Transverse colon (tissue), 4 donors: ENCODE results near the gene IL15RA. TPM values are rescaled to one million over a fixed set of nuclear protein-coding genes. Genes with fewer than 3 reads are reported as not detected.
"Not testable (repeated sequence)": the region's sequence is repeated elsewhere in the genome, so short reads cannot be mapped to it uniquely, and the experiment has no call there.

Experiments
- DNase-seq: peaks from one replicate; pipeline ENCODE4 v3.0.0-alpha.2; 2019
- H3K27ac ChIP-seq, 4 donors: fragments of 200-600 bp; sonication (generic); 2 replicates each; pipeline ENCODE4 v1.5.1; 2016 to 2018; ENCODE audit warnings: inconsistent platforms in 4 of 4
- H3K27me3 ChIP-seq: fragments of 200-600 bp; sonication (generic); 2 replicates; pipeline ENCODE4 v1.5.1; 2017; ENCODE audit warnings: inconsistent platforms
- H3K36me3 ChIP-seq, 4 donors: fragments of 200-600 bp; sonication (generic); 2 replicates each; pipeline ENCODE4 v1.5.1; 2017 to 2019; ENCODE audit warnings: inconsistent platforms in 4 of 4
- H3K4me1 ChIP-seq, 4 donors: fragments of 200-600 bp; sonication (generic); 2 replicates each; pipeline ENCODE4 v1.5.1; 2017 to 2020; ENCODE audit warnings: inconsistent platforms in 4 of 4
- H3K4me3 ChIP-seq, 4 donors: fragments of 200-600 bp; sonication (generic); 1 replicate in 1 of 4; 2 replicates in 3 of 4; pipeline versions ENCODE4 v1.5.1 to v1.6.1; 2017 to 2019; ENCODE audit warnings: inconsistent platforms in 4 of 4
- H3K9me3 ChIP-seq, 2 donors: fragments of 200-600 bp; sonication (generic); 2 replicates each; pipeline ENCODE4 v1.5.1; 2017 to 2019; ENCODE audit warnings: inconsistent platforms in 2 of 2
- CTCF ChIP-seq, 5 experiments: fragments of 200-600 bp in 3 of 5; fragments of 450-650 bp in 2 of 5; sonication (generic) in 3 of 5; IDR thresholded peaks; 1 replicate in 2 of 5; 2 replicates in 3 of 5; pipeline ENCODE4 v1.5.1; 2016 to 2017; ENCODE audit warnings: antibody characterized with exemption in 5 of 5, inconsistent platforms in 3 of 5, mild to moderate bottlenecking in 2 of 5, moderate library complexity in 1 of 5
- EP300 ChIP-seq: sonication (generic); formaldehyde crosslinking; IDR thresholded peaks from one replicate; pipeline ENCODE4 v1.6.1; 2017; ENCODE audit warnings: antibody characterized with exemption, low read depth
- POLR2A ChIP-seq: fragments of 450-650 bp; IDR thresholded peaks from one replicate; pipeline ENCODE4 v1.6.1; 2016; ENCODE audit warnings: antibody characterized with exemption, mild to moderate bottlenecking, moderate library complexity
- POLR2AphosphoS5 ChIP-seq, 3 donors: sonication (generic); formaldehyde crosslinking; IDR thresholded peaks; one replicate each; pipeline ENCODE4 v1.6.1; 2016; ENCODE audit warnings: antibody characterized with exemption in 3 of 3
- WGBS, 2 donors: methylation state at CpG; one replicate each; pipeline ENCODE4 v1.1.5; 2018; ENCODE audit warnings: low coverage in 1 of 2; 5-methylcytosine and 5-hydroxymethylcytosine counted together
- in situ Hi-C, 4 donors: fragments of 200-750 bp; cut with MboI; loops; one replicate each; pipeline versions ENCODE4 v1.15.0 to v1.15.1; 2017; ENCODE audit warnings: low sequenced_read_pairs in 3 of 4, low pct_ligation_motif_present in 1 of 4, low pct_unique_long_range_greater_than_20kb in 1 of 4
- intact Hi-C: fragments of 100-400 bp; cut with DNase I; formaldehyde crosslinking; loops from one replicate; pipeline ENCODE4 v1.15.1; 2023; ENCODE audit warnings: low total_unique reads
- total RNA-seq, 4 donors: library from RNA; depleted of rRNA; stranded (reverse); fragments of >200 nt; gene quantifications; one replicate each; pipeline ENCODE4 v1.1.0, GENCODE V29; 2016

Gene IL15RA
- total RNA-seq, 4 donors from 2014 or later: 3.7 to 58.1 (median 24.6) TPM

GRCh38 chr10:5913736-5914135, 63.6 kb downstream of the IL15RA start:
- H3K4me3 ChIP-seq: no peak overlapping the region
- no peaks in the 10 kb centered on the region for H3K9me3 ChIP-seq
- no peak for TF ChIP-seq POLR2A
- TF ChIP-seq EP300: no peak
- no peak for TF ChIP-seq CTCF (IDR thresholded peaks at IDR 0.05)
- no peaks in the 10 kb centered on the region for H3K4me1 ChIP-seq
- 81 to 82% methylated on average over 3 to 4 of the region's 4 CpGs for WGBS, 2 donors
- no peak for DNase-seq
- no peaks in the 10 kb centered on the region for H3K27me3 ChIP-seq
- intact Hi-C loops: no loop called here
- in situ Hi-C loops: no loop called here
- peak overlapping the region in 1 of 4 donors; percentile 27 for H3K27ac ChIP-seq
- peaks cover 0 to 90% (median 38%) of the 10 kb centered on the region in 4 donors for H3K36me3 ChIP-seq

GRCh38 chr10:5911670-5912069, 65.7 kb downstream of the IL15RA start:
- in situ Hi-C loops (no loop called here), intact Hi-C loops (no loop called here)
- TF ChIP-seq EP300: no peak
- no peak for TF ChIP-seq POLR2AphosphoS5 (IDR thresholded peaks at IDR 0.05)
- TF ChIP-seq POLR2A: no peak
- TF ChIP-seq CTCF (IDR thresholded peaks at IDR 0.05): no peak
- H3K27ac ChIP-seq: no peak overlapping the region
- no peaks in the 10 kb centered on the region for H3K4me1 ChIP-seq
- no peaks in the 10 kb centered on the region for H3K27me3 ChIP-seq
- H3K4me3 ChIP-seq: no peak overlapping the region
- peaks cover 0 to 70% (median 32%) of the 10 kb centered on the region in 4 donors for H3K36me3 ChIP-seq
- WGBS, 2 donors: 88 to 95% methylated on average over 2 to 4 of the region's 4 CpGs
- DNase-seq: no peak
- no peaks in the 10 kb centered on the region for H3K9me3 ChIP-seq

GRCh38 chr10:5910323-5911100, 66.8 kb downstream of the IL15RA start:
- no peak overlapping the region for H3K4me3 ChIP-seq
- in situ Hi-C loops: no loop called here
- H3K9me3 ChIP-seq: no peaks in the 10 kb centered on the region
- peaks cover 0 to 66% (median 27%) of the 10 kb centered on the region in 4 donors for H3K36me3 ChIP-seq
- intact Hi-C loops: no loop called here
- WGBS, 2 donors: 81 to 88% methylated on average over 1 to 18 of the region's 18 CpGs
- H3K27ac ChIP-seq: peak overlapping the region in 2 of 4 donors; percentile 7 to 29
- no peak for DNase-seq
- H3K4me1 ChIP-seq: no peaks in the 10 kb centered on the region
- TF ChIP-seq EP300 (no peak), POLR2AphosphoS5 (IDR thresholded peaks at IDR 0.05) (peak in 1 of 3 donors; percentile 12)
- H3K27me3 ChIP-seq: no peaks in the 10 kb centered on the region

DNA sequence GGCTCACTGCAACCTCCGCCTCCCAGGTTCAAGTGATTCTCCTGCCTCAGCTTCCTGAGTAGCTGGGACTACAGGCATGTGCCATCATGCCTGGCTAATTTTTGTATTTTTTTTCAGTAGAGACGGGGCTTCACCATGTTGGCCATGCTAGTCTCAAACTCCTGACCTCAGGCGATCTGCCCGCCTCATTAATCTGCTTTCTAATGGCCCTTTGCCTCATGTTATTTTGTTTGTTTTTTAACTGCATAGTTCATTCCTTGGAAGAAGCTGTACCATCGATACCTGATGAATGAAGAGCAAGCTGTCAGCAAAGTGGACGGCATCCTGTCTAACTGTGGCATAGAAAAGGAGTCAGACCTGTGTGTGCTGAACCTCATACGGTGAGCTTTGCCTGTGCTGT, 68.7 kb downstream of the IL15RA start:
- H3K4me3 ChIP-seq, DNase-seq, H3K9me3 ChIP-seq, in situ Hi-C loops, intact Hi-C loops, H3K27ac ChIP-seq, H3K4me1 ChIP-seq, H3K27me3 ChIP-seq: not testable (repeated sequence)
- 94 to 96% methylated on average over 4 to 7 of the region's 7 CpGs for WGBS, 2 donors
- H3K36me3 ChIP-seq: peaks cover 0 to 47% (median 19%) of the 10 kb centered on the region in 4 donors

- no peaks in the 10 kb centered on the region for H3K4me1 ChIP-seq
- no peak for TF ChIP-seq POLR2AphosphoS5 (IDR thresholded peaks at IDR 0.05)
- no peak for TF ChIP-seq CTCF (IDR thresholded peaks at IDR 0.05)
- no peak for TF ChIP-seq EP300
- no peak for TF ChIP-seq POLR2A
- H3K36me3 ChIP-seq: peaks cover 0 to 36% (median 16%) of the 10 kb centered on the region in 4 donors
- no peak for DNase-seq
- no peaks in the 10 kb centered on the region for H3K9me3 ChIP-seq
- in situ Hi-C loops (no loop called here), intact Hi-C loops (no loop called here)
- no peak overlapping the region for H3K4me3 ChIP-seq
- H3K27ac ChIP-seq: peak overlapping the region in 1 of 4 donors; percentile 23
- H3K27me3 ChIP-seq: no peaks in the 10 kb centered on the region
- WGBS, 2 donors: 86 to 100% methylated on average over 1 to 5 of the region's 5 CpGs
These were observed 70.7 kb downstream of the IL15RA start for GRCh38 chr10:5906651-5907050.
